RWPE2 (cell line): ENCODE results near the gene ITPR1.

Experiments used
- ATAC-seq: fragments of 200-7000 bp; cut with Tn5 transposase; 3 replicates; pipeline ENCODE4 v1.9.1; 2021; ENCODE audit warnings: low read depth
- DNase-seq: peaks from one replicate; pipeline ENCODE4 v3.0.0-alpha.2; 2020; ENCODE audit warnings: low spot score
- H3K27ac ChIP-seq: fragments of 450-650 bp; 2 replicates; pipeline ENCODE4 v1.5.1; 2017; ENCODE audit warnings: mild to moderate bottlenecking; ENCODE audit not compliant: poor library complexity, severe bottlenecking
- H3K27me3 ChIP-seq: fragments of 250-450 bp; sonication (Bioruptor Pico); 2 replicates; pipeline ENCODE4 v1.5.1; 2021; ENCODE audit warnings: mild to moderate bottlenecking, moderate library complexity; ENCODE audit not compliant: insufficient read depth, poor library complexity, severe bottlenecking
- H3K36me3 ChIP-seq: fragments of 250-450 bp; sonication (Bioruptor Pico); 2 replicates; pipeline ENCODE4 v1.5.1; 2020; ENCODE audit warnings: low read depth, mild to moderate bottlenecking, moderate library complexity
- H3K4me1 ChIP-seq: fragments of 250-450 bp; sonication (Bioruptor Pico); 2 replicates; pipeline ENCODE4 v1.5.1; 2021; ENCODE audit warnings: mild to moderate bottlenecking, moderate library complexity; ENCODE audit not compliant: insufficient read depth, poor library complexity, severe bottlenecking
- H3K4me3 ChIP-seq: fragments of 250-450 bp; sonication (Bioruptor Pico); 2 replicates; pipeline ENCODE4 v1.5.1; 2021; ENCODE audit warnings: mild to moderate bottlenecking, moderate library complexity; ENCODE audit not compliant: severe bottlenecking
- H3K9me3 ChIP-seq: fragments of 250-450 bp; sonication (Bioruptor Pico); 2 replicates; pipeline ENCODE4 v1.5.1; 2021; ENCODE audit warnings: mild to moderate bottlenecking, moderate library complexity; ENCODE audit not compliant: severe bottlenecking
- TF ChIP-seq, protein P1 (sequence below): fragments of 450-650 bp; IDR thresholded peaks from one replicate; pipeline ENCODE4 v1.5.1; 2017; ENCODE audit warnings: mild to moderate bottlenecking, moderate library complexity; ENCODE audit not compliant: poor library complexity, severe bottlenecking

ITPR1 gene

DNA sequence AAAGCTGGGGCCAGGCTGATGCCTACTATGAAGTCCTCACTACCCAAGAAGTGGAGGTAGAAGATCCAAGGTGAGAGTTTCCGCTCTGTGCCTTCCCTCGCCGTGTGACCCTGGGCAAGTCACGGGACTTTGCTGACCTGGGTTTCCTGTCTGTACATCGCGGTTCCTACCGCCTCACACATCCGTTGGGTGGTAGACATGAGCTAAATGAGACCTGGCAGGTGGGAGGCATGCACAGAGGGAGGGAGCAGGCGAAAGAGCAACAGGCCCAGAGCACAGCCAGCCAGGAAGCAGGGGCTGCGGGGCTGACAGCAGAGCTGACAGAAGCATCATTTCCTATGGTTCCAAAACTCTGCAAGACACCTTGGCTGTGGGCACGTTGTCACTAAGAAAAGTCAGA, 328.8 kb downstream of the ITPR1 start:
- Histone ChIP-seq H3K27me3 (no peaks in the 10 kb centered on the region), H3K9me3 (peaks cover 6% of the 10 kb centered on the region), H3K4me1 (peaks cover 26% of the 10 kb centered on the region), H3K27ac (no peak overlapping the region), H3K36me3 (no peaks in the 10 kb centered on the region), H3K4me3 (no peak overlapping the region)
- DNase-seq (no peak), ATAC-seq (no peak)
- TF ChIP-seq, protein P1, sequence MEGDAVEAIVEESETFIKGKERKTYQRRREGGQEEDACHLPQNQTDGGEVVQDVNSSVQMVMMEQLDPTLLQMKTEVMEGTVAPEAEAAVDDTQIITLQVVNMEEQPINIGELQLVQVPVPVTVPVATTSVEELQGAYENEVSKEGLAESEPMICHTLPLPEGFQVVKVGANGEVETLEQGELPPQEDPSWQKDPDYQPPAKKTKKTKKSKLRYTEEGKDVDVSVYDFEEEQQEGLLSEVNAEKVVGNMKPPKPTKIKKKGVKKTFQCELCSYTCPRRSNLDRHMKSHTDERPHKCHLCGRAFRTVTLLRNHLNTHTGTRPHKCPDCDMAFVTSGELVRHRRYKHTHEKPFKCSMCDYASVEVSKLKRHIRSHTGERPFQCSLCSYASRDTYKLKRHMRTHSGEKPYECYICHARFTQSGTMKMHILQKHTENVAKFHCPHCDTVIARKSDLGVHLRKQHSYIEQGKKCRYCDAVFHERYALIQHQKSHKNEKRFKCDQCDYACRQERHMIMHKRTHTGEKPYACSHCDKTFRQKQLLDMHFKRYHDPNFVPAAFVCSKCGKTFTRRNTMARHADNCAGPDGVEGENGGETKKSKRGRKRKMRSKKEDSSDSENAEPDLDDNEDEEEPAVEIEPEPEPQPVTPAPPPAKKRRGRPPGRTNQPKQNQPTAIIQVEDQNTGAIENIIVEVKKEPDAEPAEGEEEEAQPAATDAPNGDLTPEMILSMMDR = no peak

DNA sequence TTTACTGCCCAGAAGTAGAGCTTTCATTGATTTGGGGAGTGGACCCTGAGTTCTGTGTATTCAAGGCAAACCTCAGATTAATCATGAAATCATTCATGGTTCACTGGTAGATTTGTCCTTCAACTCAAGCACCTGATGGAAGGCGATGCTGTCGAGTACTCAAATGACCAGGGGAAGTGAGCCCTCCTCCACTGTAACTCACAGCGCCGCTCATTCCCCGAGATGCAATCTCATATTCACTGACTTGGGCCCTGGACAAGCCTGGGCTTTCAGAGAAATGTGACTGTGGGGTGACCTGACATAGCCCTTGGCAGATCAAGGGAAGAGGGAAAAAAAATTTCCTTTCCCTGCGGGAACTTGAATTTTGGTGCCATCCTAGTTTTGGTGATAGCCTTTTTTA, 329.4 kb downstream of the ITPR1 start:
- H3K9me3 ChIP-seq = peaks cover under 1% of the 10 kb centered on the region
- no peak overlapping the region for H3K4me3 ChIP-seq
- H3K4me1 ChIP-seq = peaks cover 30% of the 10 kb centered on the region
- ATAC-seq (no peak), DNase-seq (no peak)
- H3K36me3 ChIP-seq = no peaks in the 10 kb centered on the region
- no peak overlapping the region for H3K27ac ChIP-seq
- TF ChIP-seq, protein P1 = no peak
- no peaks in the 10 kb centered on the region for H3K27me3 ChIP-seq

DNA sequence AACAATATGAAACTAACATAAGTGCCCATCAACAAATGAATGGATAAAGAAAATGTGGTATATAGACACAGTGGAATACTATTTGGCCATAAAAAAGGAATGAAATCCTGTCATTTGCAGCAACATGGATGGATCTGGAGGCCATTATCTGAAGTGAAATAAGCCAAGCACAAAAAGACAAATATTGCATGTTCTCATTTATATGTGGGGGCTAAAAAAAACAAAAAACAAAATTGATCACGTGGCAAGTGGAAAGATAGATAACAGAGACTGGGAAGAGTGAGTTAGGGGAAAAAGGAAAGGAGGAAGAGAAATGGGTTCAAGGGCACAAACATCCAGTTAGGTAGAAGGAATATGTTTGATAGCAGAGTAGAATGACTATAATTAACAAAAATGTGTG, 330.2 kb downstream of the ITPR1 start:
- no peaks in the 10 kb centered on the region for H3K27me3 ChIP-seq
- TF ChIP-seq, protein P1 = no peak
- no peak overlapping the region for H3K4me3 ChIP-seq
- peaks cover 35% of the 10 kb centered on the region for H3K4me1 ChIP-seq
- no peak overlapping the region for H3K27ac ChIP-seq
- no peaks in the 10 kb centered on the region for H3K9me3 ChIP-seq
- no peak for ATAC-seq
- no peaks in the 10 kb centered on the region for H3K36me3 ChIP-seq
- DNase-seq = no peak

DNA sequence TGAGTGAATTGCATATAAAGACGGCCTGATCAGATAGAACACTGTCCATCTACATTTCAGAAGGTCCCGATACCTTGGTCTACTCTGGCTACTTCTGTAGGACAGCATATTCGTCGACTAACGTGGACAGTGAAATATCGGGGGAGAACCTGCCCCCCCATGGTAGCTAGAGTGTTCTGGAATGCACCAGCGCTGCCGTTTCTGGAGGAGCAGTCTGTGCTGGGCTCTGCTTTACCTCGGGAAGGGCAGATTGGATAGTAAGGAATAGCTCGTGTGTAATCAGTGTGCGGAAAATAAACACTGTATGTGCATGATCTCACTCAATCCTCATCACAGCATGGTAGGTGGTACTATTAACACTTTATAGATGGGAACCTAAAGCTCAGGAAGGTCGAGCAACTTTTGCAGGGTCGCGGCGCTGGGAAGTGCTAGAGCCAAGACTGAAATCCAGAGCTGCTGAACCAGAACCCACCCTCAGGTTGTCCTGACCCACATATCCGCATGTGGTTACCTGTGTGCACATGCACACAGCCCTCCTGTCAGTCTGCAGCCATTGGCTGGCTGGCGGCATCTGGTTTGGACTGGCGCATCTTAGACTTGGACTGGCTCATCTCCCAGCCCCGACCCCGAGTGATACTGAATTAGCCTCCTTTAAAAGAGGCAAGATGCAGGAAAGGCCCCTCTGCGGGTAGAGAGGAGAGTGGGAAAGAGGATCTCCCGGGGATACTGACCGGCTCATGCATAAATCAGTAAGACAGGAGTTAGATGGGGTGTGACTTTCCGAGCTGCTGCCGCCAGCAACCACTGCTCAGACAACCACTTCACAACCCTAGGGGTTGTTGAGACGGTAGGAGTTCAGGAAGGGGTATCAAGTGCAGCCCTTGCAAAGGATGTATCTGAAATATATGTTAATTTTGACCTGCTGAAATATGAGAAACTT, 331.1 kb downstream of the ITPR1 start:
- H3K27me3 ChIP-seq = no peaks in the 10 kb centered on the region
- H3K36me3 ChIP-seq = no peaks in the 10 kb centered on the region
- DNase-seq = no peak
- H3K4me3 ChIP-seq = no peak overlapping the region
- H3K9me3 ChIP-seq = no peaks in the 10 kb centered on the region
- TF ChIP-seq, protein P1 = no peak
- peak overlapping the region; percentile 88 for H3K27ac ChIP-seq
- H3K4me1 ChIP-seq = peaks cover 40% of the 10 kb centered on the region
- ATAC-seq = peak; percentile 3; the same call in 1 of the 3 replicates

DNA sequence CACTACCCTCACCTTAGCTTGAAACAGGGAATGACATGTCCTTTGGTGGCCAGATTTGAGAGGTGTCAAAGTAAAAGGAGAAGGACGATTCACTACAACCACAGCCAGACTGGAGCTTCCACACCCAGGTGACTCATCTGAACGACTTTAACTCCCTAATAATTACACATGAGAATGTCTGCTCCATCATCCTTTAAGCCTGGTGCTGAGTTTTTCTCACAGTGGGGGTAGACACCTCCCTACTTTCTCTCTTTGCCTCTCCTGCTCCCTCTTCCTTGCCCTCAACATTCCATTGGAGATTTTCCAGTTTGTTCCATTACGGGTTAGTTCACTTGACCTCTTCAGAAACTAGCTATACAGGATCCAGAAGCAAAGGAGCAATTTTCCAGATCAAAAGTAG, 331.8 kb downstream of the ITPR1 start:
- H3K27ac ChIP-seq = peak overlapping the region; percentile 88
- no peaks in the 10 kb centered on the region for H3K9me3 ChIP-seq
- TF ChIP-seq, protein P1 = no peak
- no peaks in the 10 kb centered on the region for H3K27me3 ChIP-seq
- H3K36me3 ChIP-seq = no peaks in the 10 kb centered on the region
- H3K4me1 ChIP-seq = peaks cover 40% of the 10 kb centered on the region
- peak; percentile 64 for ATAC-seq
- no peak overlapping the region for H3K4me3 ChIP-seq
- DNase-seq = no peak
